ENCODE data around the gene S100A1.

GRCh38 chr1:153609585-153609907 is 18.7 kb upstream of the S100A1 start:
- TF ChIP-seq CTCF (IDR thresholded peaks at IDR 0.05) (no peak), POLR2A (IDR thresholded peaks at IDR 0.05) (no peak)

Measured in thyroid gland (tissue), 4 donors.